GM23338 (cell line): ENCODE data around the gene NCOR2. TPM values are rescaled to one million over a fixed set of nuclear protein-coding genes. Genes with fewer than 3 reads are reported as not detected.

Source experiments
- ATAC-seq: fragments of 200-7000 bp; cut with Tn5 transposase; 3 replicates; pipeline ENCODE4 v1.9.1; 2020
- DNase-seq: peaks from one replicate; pipeline ENCODE4 v3.0.0-alpha.2; 2015; ENCODE audit warnings: low spot score
- H2AFZ ChIP-seq: fragments of 200-600 bp; sonication (generic); 2 replicates; pipeline ENCODE4 v1.8.0; 2016; ENCODE audit warnings: antibody characterized with exemption, mild to moderate bottlenecking, moderate library complexity
- H3F3A ChIP-seq: fragments of 200-600 bp; sonication (generic); replicated peaks from 2 replicates; pipeline ENCODE4 v1.8.0; 2017; ENCODE audit warnings: antibody characterized with exemption, mixed run types, low read depth
- H3K27ac ChIP-seq: fragments of 200-600 bp; sonication (generic); 2 replicates; pipeline ENCODE4 v1.6.1; 2016; ENCODE audit warnings: low read depth
- H3K27me3 ChIP-seq: fragments of 200-600 bp; sonication (generic); 2 replicates; pipeline ENCODE4 v1.8.0; 2016; ENCODE audit warnings: mild to moderate bottlenecking, mixed run types, moderate library complexity; ENCODE audit not compliant: insufficient read depth
- H3K36me3 ChIP-seq: fragments of 200-600 bp; sonication (generic); 2 replicates; pipeline ENCODE4 v1.8.0; 2016; ENCODE audit warnings: mild to moderate bottlenecking; ENCODE audit not compliant: insufficient read depth
- H3K4me1 ChIP-seq: fragments of 200-600 bp; sonication (generic); 2 replicates; pipeline ENCODE4 v1.8.0; 2016; ENCODE audit warnings: mild to moderate bottlenecking, moderate library complexity; ENCODE audit not compliant: insufficient read depth
- H3K4me2 ChIP-seq: fragments of 200-600 bp; sonication (generic); 2 replicates; pipeline ENCODE4 v1.7.1; 2017; ENCODE audit warnings: mixed run types
- H3K4me3 ChIP-seq: fragments of 200-600 bp; sonication (generic); 2 replicates; pipeline ENCODE4 v1.6.1; 2016; ENCODE audit warnings: mixed run types
- H3K79me2 ChIP-seq: fragments of 200-600 bp; sonication (generic); replicated peaks from 2 replicates; pipeline ENCODE4 v1.8.0; 2017; ENCODE audit warnings: mild to moderate bottlenecking; ENCODE audit not compliant: insufficient read depth
- H3K9me2 ChIP-seq: fragments of 200-600 bp; sonication (generic); 2 replicates; pipeline ENCODE4 v1.8.0; 2017; ENCODE audit not compliant: insufficient read depth
- H4K20me1 ChIP-seq: fragments of 200-600 bp; sonication (generic); replicated peaks from 2 replicates; pipeline ENCODE4 v1.8.0; 2017; ENCODE audit warnings: mild to moderate bottlenecking; ENCODE audit not compliant: insufficient read depth
- H3K27ac Mint-ChIP-seq: 2 replicates; pipeline ENCODE4 v1.8.0; 2020; ENCODE audit warnings: inconsistent platforms, mild to moderate bottlenecking, moderate library complexity, mixed read lengths
- H3K27me3 Mint-ChIP-seq: 3 replicates; pipeline ENCODE4 v1.8.0; 2022; ENCODE audit warnings: low read depth, mild to moderate bottlenecking, moderate library complexity, mixed read lengths, inconsistent platforms; ENCODE audit not compliant: insufficient read depth, poor library complexity
- H3K36me3 Mint-ChIP-seq: 3 replicates; pipeline ENCODE4 v1.8.0; 2021; ENCODE audit warnings: low read depth, mild to moderate bottlenecking, inconsistent platforms, moderate library complexity, mixed read lengths
- H3K4me1 Mint-ChIP-seq: 3 replicates; pipeline ENCODE4 v1.8.0; 2020; ENCODE audit warnings: mild to moderate bottlenecking, inconsistent platforms, mixed read lengths
- H3K4me3 Mint-ChIP-seq: 3 replicates; pipeline ENCODE4 v1.8.0; 2021; ENCODE audit warnings: moderate library complexity, mild to moderate bottlenecking, inconsistent platforms, mixed read lengths
- H3K9me3 Mint-ChIP-seq: 3 replicates; pipeline ENCODE4 v1.8.0; 2020; ENCODE audit warnings: moderate library complexity, mild to moderate bottlenecking, inconsistent platforms, mixed read lengths
- CREB1 ChIP-seq: fragments of 250-450 bp; sonication (Bioruptor Pico); IDR thresholded peaks from 2 replicates; pipeline ENCODE4 v1.5.0; 2020; ENCODE audit warnings: low read depth, mild to moderate bottlenecking, moderate library complexity
- CTCF ChIP-seq, 2 experiments: fragments of 200-600 bp in 1 of 2; sonication (generic) in 1 of 2; conservative IDR thresholded peaks; 2 replicates each; pipeline versions ENCODE4 v1.5.1 to v1.6.1; 2016 to 2017; ENCODE audit warnings: antibody characterized with exemption in 2 of 2, low read depth in 2 of 2, mild to moderate bottlenecking in 2 of 2, moderate library complexity in 1 of 2
- ETS1 ChIP-seq: IDR thresholded peaks from 2 replicates; pipeline ENCODE4 v1.6.1; 2016; ENCODE audit warnings: antibody characterized with exemption
- EZH2 ChIP-seq: fragments of 200-600 bp; sonication (generic); IDR thresholded peaks from one replicate; pipeline ENCODE4 v1.8.0; 2017; ENCODE audit warnings: antibody characterized with exemption, mild to moderate bottlenecking, low read depth; ENCODE audit not compliant: unreplicated experiment
- EZH2phosphoT487 ChIP-seq: fragments of 200-600 bp; sonication (generic); IDR thresholded peaks from one replicate; pipeline ENCODE4 v1.8.1; 2018; ENCODE audit warnings: antibody characterized with exemption; ENCODE audit not compliant: unreplicated experiment
- JUNB ChIP-seq: IDR thresholded peaks from one replicate; pipeline ENCODE4 v1.6.1; 2016; ENCODE audit warnings: antibody characterized with exemption; ENCODE audit not compliant: unreplicated experiment
- NANOG ChIP-seq: IDR thresholded peaks from 2 replicates; pipeline ENCODE4 v1.6.1; 2016; ENCODE audit warnings: antibody characterized with exemption, borderline replicate concordance
- POLR2AphosphoS5 ChIP-seq: IDR thresholded peaks from 2 replicates; pipeline ENCODE4 v1.6.1; 2016; ENCODE audit warnings: antibody characterized with exemption, low read depth
- REST ChIP-seq: IDR thresholded peaks from one replicate; pipeline ENCODE4 v1.6.1; 2018; ENCODE audit warnings: antibody characterized with exemption; ENCODE audit not compliant: unreplicated experiment
- STAT1 ChIP-seq: IDR thresholded peaks from one replicate; pipeline ENCODE4 v1.6.1; 2016; ENCODE audit warnings: antibody characterized with exemption; ENCODE audit not compliant: unreplicated experiment
- ZNF114 ChIP-seq: fragments of 250-450 bp; sonication (Bioruptor Pico); IDR thresholded peaks from 2 replicates; pipeline ENCODE4 v1.5.0; 2020; ENCODE audit warnings: mild to moderate bottlenecking, moderate library complexity
- ZNF331 ChIP-seq: fragments of 250-450 bp; sonication (Bioruptor Pico); IDR thresholded peaks from 2 replicates; pipeline ENCODE4 v1.5.0; 2020; ENCODE audit warnings: low read depth, mild to moderate bottlenecking, moderate library complexity
- ZNF462 ChIP-seq: fragments of 250-450 bp; sonication (Bioruptor Pico); IDR thresholded peaks from 2 replicates; pipeline ENCODE4 v1.5.0; 2020; ENCODE audit warnings: mild to moderate bottlenecking, moderate library complexity
- polyA plus RNA-seq: library from polyadenylated mRNA; unstranded; fragments of >200 nt; fragmentation: Nextera tagmentation; extraction: Ambion mirVana; gene quantifications from 2 replicates; pipeline ENCODE4 v1.2.1, GENCODE V29; 2016
- total RNA-seq: library from RNA; depleted of rRNA; stranded (reverse); fragments of >200 nt; shearing (Covaris generic); gene quantifications from 2 replicates; pipeline ENCODE4 v1.2.3, GENCODE V29; 2014

Gene NCOR2
- total and polyA plus RNA-seq, 2 experiments from 2014 or later, result 69.6 to 190 TPM

GRCh38 chr12:124604264-124604680, 36.9 kb upstream of the NCOR2 start:
- Histone ChIP-seq H3K36me3 (no peaks in the 10 kb centered on the region), H3K4me2 (no peak overlapping the region), H3K27ac (no peak overlapping the region), H3K79me2 (no peaks in the 10 kb centered on the region), H4K20me1 (no peaks in the 10 kb centered on the region), H3K4me3 (no peak overlapping the region), H3K27me3 (no peaks in the 10 kb centered on the region), H3F3A (no peaks in the 10 kb centered on the region), H3K9me2 (no peaks in the 10 kb centered on the region), H3K4me1 (peaks cover 4% of the 10 kb centered on the region), H2AFZ (no peak overlapping the region)
- H3K9me3 Mint-ChIP-seq, result peaks cover 3% of the 10 kb centered on the region; the same call in 2 of the 3 replicates
- DNase-seq (no peak), ATAC-seq (no peak)
- H3K27me3 Mint-ChIP-seq, result peaks cover 5% of the 10 kb centered on the region
- H3K36me3 Mint-ChIP-seq, result no peaks in the 10 kb centered on the region
- TF ChIP-seq CTCF (conservative IDR thresholded peaks at IDR 0.05; ENCODE audit: low read depth in 2 of 2) (no peak), ETS1 (no peak), EZH2 (no peak), ZNF331 (CRISPR knock-in tag) (no peak), POLR2AphosphoS5 (no peak), REST (no peak), CREB1 (CRISPR knock-in tag) (no peak), ZNF114 (no peak), STAT1 (no peak), ZNF462 (CRISPR knock-in tag) (no peak), EZH2phosphoT487 (no peak), NANOG (no peak), JUNB (no peak)
- H3K27ac Mint-ChIP-seq, result no peak overlapping the region
- peaks cover 20% of the 10 kb centered on the region for H3K4me1 Mint-ChIP-seq
- no peak overlapping the region for H3K4me3 Mint-ChIP-seq
